ENCODE data around the gene GPR150.

GRCh38 chr5:95631255-95631958 is 11.5 kb downstream of the GPR150 start:
- TF ChIP-seq POLR2AphosphoS5 (IDR thresholded peaks at IDR 0.05; ENCODE audit: low read depth, low read length) (no peak), CTCF (IDR thresholded peaks at IDR 0.05) (no peak), ELF1 (IDR thresholded peaks at IDR 0.05) (no peak), NRF1 (IDR thresholded peaks at IDR 0.05; ENCODE audit: low read depth, low read length) (no peak), CHD2 (IDR thresholded peaks at IDR 0.05; ENCODE audit: low read length, partially characterized antibody) (no peak), EP300 (IDR thresholded peaks at IDR 0.05; ENCODE audit: borderline replicate concordance in 1 of 2, low read depth in 1 of 2, low read length in 1 of 2) (no peak), RCOR1 (IDR thresholded peaks at IDR 0.05; ENCODE audit: low read length) (no peak)
